NCI-H1417 (cell line): ENCODE measurements around the gene KY.

Experiments
- DNase-seq, 3 experiments: peaks; one replicate each; lab custom pipeline; 2025; lab: John Stamatoyannopoulos, UW

The KY gene

DNA sequence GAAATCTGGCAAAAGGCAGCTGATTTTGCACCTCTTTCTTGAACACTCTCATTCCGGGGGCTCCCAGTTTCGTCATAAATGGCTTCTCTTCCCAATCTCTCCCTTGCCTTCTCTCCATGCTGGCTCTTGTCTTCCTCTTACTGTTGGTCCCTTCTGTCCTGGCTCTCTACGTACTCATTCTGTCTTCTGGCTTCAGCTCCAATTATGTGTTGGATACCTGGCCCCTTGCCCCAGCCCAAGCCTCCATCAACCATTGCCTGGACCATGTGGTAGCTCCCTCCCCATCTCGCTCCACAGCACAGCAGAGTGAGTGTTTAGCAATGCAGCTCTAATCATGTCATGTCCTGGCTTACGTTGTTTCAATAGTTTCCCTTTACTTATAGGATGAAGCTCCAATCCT lies 21.7 kb upstream of the KY start:
- DNase-seq = no peak

DNA sequence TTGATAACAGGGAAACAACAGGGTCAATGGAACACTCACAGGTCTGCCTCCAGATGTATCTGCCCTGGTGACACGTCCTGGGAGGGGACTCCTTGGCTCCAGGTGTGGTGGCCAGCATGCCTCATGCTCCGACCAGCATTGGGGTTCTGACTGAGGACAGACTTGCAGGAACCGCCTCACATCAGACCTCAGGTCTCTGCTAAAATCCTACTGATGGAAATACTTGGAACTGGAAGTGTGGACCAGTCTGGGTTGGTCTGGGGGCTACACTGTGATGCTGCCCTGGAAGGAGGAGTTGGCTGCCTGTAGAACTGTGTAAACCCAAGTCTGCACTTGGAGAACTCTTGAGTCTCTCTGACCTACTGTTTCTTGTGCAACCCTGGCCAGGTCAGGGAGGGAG lies 17.1 kb upstream of the KY start:
- DNase-seq = no peak

DNA sequence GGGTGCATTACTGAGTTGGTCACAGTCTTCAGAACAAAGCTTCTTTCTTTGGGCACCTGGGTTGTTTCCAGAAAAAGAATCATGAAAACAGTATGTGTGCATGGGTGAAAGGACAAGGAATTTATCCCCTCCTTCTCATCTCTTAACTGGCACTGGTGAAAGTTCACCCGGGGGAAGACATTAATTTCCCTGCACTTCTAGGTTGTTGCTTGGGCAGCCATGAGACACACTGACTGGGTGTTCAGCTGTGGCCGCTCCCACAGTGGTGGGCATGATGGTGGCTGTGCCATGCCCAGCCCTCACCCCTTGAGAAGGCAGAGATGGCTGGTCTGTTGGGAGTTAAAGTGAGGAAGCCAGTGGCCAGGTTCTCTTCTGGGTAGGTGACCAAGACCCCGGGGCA lies 16.6 kb upstream of the KY start:
- no peak for DNase-seq

DNA sequence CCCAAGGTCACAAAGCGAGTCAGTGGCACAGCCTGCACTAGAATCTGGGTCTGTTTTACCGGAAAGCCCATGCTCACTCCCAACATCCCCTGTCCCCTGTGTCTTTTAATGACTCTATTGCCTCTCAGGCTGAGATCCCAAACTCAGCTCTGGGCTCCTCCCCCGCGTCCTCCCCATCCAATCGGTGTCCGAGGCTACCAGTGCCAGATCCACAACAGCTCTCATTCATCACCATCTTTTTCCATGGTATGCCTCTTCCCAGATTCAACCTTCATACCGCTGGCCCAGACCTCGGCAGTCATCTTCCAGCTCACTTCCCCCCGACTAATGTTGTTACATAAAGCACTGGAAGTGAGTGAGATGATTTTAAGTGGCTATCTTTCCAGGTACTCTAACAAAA lies 16.1 kb upstream of the KY start:
- no peak for DNase-seq

DNA sequence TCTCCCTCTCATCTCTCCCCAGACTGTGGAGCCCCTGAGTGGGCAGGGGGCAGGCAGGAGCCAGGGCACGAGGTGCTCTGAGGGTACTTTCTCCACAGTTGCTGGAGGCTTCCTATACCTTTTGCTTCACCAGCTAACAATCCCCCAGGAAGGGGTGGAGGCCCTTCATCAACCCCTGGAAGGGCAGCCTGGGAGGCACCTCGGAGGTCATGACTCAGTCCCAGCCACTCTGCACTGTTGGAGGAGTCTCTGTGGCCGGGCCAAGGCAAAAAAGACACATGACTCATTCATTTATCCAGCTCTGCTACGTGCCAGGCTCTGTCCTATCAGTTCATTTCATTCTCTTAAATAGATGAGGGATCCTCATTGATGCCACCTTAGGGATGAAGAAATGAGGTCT lies 15.6 kb upstream of the KY start:
- no peak for DNase-seq

DNA sequence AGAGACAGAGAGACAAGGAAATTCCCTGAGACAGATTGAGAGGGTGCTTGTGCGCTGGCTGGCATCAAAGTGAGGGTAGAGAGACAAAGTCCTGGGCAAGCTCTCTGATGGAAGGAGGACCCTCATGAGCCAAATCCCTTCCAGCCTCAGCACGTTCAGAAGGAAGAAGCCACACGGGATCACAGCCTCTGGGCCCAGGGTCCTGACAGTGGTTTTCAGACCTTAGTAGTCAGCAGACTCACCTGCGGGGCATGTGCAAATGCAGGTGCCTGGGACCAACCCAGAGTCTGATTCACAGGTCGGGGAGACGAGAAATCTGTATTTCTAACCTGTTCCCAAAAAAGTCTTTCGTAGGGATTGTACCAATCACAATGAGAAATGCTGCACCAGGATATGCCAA lies 15.2 kb upstream of the KY start:
- no peak for DNase-seq

DNA sequence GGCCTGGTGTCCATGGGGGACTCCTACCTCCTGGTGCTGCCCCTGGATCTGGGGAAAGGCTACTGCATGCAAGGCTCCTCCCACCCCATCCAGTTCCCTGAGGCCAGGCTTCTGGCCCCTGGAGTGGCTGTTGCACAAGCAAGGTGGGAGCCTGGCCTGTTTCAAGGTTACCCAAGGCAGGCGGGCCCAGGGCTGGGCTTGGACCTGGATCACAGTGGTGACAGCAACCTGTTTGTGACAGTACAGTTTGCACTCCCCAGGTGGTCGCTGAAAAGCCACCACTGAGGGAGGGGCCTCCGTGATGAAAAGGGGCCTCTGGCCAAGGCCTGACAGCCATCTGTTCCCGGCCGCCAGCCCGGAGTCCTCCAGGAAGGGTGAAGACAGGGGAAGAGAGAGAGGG lies 14.4 kb upstream of the KY start:
- DNase-seq = no peak

DNA sequence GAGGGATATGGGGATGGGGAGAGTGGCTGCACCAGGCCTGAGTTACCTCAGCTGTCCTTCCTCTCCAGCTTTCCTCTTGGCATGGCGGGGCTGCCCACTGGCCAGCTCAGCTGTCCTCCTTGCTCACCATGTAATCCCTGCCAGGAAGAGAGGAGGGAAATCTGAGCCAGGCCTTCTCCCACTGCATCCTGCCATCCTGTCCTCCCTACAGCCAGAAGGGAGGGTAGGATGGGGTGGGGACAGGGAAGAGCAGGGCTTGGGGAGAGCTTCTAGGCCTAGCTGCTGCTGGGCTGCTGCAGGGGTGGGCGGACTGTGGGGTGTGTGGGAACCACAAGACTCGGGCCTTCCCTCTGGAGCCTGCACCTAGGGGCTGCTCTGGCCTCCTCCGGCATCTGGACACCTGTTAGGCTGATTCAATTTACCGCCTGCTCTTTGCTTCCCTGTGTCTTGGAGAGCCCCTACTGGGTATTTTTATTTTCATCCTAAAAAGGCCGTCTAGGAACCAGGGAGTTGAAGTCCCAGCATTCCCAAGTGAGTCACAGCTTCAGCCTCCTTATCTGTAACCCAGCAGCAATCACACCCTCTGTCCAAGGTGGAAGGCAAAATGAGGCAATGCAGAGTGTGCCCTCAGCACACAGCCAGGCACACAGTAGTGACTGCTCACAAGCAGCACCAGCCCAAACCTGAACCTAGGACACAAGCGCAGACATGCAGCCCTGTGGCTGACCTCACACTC lies 13.1 kb upstream of the KY start:
- no peak for DNase-seq

DNA sequence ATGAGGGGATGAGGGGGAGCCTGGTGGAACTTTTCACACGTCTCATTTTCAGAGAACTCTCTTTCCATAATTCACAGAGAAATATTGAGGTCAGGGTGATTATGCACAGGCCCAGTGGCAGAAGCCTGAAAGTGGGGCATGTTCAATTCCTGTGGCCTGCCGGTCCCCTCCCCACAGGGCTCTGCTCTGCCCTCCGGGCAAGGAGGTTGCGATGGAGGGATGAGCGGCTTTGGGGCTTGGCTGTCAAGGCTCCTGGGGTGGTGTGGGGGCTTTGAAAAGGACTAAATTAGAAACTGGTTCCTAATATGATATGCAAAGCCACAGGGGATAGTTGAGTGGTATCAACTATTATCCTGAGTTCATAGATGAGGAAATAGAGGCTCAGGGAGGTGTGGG lies 9.2 kb upstream of the KY start:
- DNase-seq = no peak

DNA sequence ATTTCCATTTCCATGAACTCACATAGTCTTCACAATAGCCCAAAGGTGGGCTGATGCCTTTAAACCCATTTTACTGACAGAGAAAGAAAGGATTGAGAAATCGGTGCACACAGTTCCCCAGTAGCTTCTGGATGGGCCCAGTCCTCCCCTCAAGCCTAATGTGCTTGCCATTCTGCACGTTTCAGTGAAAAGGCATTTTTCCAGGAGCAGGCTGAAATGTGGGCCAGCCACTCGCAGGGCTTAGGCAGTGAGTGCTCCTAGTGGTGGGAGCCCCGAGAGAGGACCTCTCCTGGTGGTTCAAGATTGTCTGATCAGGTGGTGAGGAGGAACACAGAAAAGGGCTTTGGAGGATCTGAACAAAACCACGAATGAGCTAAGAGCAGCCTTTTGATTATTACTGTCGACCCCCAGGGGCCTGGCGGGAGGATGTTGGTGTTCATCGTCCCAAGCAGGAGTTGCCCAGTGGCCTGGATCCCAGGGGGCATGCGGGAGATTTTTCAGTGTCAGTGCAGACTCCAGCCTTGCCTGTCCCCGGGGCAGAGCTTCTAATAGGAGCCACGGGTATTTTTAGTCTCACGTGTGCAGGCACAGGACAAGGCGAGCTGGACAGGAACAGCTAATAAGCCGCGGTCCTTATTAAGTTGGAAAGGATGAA lies 8.7 kb upstream of the KY start:
- no peak for DNase-seq

DNA sequence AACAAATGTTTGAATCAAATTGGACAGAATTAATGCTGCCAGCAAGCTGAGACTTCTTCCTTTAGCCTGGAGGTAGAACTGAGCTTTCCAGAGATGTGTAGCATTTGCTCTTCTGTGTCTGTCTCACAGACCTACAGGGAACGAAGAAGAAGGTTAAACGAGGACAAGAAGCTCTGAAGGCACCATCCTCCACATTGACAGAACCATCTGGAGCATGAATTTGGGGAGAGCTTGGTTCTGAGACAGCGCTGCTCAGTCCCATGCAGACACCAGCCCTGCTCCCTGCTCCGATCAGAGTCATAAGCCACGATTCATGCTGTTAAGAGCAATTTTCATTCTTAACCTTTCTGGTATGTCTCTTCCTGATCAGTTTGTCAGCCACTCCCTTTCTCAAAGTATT lies 7.7 kb upstream of the KY start:
- DNase-seq = no peak

DNA sequence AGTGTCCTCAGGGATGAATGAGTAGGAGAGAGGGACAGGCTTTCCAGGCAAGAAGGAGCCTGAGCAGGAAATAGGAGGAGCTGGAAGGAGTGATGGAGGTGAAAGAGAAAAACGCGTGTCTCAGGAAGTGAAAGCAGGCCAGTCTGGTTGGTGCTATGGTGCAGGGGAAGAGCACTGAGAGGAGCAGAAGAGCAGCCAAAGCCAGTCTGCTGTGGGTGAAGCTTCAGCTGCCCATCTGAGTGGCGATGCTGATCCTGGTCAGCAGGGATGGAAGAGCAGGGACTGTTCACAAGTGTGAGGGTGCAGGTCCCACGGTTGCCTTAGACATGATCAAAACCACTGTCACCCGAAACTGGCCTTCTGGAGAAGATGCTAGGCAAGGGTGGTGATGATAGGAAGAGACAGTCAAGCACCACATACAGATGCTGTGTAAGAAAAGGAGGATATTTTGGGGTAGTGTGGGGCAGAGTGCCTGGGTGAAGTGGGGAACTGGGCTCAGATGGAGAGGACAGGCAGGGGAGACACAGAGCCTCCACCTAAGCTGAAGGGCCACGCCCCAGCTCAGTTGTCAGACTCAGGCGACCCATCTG lies 5.5 kb upstream of the KY start:
- DNase-seq = no peak

DNA sequence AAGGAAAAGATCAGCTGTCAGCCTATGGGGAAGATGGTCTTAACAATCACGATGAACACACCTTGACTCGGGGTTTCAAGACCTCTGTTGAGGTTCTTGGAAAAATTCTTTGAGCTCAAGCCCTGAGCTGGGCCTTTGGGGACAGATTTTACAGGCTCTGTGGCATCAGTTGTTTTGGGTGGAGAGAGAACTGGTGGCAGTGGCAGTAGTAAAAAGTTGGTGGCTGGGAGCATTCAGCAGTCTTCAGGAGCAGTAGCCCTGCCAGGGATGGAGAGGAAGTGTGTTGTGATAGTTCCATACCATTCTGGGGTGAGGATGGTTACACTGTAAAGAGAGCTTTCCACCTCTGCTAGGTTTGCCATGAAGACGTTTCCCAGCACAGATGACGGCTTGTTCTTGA lies 4.9 kb upstream of the KY start:
- no peak for DNase-seq

DNA sequence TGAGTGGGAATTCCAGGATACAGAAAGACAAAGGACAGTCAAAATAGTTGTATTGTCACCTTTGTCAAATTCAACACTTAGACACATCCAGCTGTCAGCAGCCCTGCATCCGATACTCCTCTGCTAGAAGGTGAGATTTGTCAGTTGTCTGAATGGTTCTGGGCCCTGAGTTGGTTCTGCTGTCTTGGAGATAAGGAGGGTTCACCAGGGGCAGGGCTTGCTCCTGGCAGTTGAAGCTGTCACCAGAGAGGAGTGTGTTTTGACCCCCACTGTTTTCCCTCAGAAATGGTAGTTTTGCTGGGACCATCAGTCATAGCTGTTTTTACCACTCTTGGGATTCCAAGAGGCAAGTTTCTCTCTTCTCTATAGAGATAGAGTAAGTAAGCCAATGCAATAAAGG lies 3.2 kb upstream of the KY start:
- DNase-seq = no peak

DNA sequence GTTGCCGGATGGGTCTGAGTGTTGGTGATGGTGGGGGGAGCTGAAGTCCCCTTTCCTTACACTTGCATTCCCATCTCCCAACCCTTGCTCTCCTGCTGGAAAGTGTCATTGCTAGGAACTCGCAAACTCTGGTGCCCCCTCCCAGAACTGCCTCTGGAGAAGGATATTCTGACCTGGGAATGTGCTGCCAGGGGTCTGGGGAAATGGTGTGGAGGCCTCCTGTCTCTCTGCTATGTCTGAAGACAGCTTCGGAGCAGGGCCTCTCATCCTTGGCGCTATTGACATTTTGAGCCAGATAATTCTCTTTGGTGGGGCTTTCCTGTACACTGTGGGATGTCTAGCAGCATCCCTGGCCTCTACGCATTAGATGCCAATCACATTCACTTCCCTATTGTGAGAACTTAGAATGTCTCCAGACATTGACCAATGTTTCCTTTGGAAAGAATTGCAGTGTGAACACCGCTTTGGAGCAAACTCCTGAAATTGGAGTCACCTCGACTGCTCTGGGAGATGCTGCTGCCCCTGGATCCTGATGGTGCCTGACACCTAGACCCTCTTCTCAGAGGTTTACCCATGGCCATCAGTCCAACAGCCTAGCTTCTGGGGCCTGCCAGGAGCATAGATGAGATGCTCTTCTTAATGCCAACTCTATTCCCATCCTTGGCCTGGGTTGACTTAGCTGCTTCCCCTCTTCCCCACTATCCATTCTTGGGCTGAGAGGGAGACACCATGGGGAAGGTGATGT lies 2.2 kb upstream of the KY start:
- DNase-seq = no peak

DNA sequence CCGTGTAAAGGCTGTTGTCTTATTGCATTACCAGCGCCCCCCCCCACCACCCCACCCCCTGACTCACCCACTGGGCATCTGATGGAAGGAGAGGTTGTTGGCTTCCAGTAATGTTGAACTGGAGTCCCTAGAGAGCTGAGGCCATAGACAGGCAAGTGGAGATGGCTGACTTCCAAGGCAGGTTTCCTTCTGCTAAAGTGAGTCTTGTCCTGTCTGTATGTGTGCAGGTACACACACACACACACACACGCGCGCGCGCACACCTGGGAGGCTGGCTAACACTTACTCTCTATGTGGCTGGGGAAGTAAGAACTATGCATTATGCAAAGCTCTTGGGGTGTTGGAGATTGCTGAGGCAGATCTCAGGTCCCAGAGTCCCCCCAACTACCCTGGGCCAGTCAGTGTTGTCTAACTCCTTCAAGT lies 1.6 kb upstream of the KY start:
- peak in 1 of 3 experiments; percentile 62 for DNase-seq

DNA sequence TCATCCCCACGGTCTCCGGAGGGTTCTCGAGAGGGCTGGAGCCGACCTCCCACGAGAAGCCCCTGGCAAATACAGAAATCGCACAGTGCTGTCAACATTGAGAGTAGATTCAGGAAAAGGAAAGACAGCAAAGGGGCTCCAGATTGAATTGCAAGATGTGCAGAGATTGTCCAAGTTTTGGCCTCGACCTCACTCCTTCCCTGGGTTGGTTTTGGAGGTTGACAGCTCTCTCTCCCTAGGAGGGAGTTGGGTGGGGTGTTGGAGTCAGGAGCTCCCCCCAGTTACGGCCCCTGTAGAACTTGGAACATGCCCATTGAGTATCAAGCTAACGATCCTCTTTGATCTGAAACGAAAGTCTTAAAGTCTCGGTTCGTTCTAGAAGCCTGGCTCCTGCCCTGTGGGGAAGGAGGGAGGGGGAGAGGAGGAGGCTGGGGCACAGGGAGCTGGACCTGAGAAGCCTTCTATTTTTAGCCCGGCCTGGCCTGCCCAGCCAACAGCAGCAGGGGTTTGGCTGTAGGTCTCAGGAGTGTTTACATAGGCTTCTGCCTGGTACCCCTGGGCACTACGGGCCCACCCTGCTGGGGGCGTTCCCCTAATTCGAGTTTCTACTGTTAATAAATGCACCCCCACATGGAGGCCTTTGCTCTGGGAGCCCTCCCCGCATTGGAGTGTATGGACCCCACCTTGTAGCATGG lies 672 bp upstream of the KY start:
- peak in 2 of 3 experiments; percentile 42 to 54 for DNase-seq

DNA sequence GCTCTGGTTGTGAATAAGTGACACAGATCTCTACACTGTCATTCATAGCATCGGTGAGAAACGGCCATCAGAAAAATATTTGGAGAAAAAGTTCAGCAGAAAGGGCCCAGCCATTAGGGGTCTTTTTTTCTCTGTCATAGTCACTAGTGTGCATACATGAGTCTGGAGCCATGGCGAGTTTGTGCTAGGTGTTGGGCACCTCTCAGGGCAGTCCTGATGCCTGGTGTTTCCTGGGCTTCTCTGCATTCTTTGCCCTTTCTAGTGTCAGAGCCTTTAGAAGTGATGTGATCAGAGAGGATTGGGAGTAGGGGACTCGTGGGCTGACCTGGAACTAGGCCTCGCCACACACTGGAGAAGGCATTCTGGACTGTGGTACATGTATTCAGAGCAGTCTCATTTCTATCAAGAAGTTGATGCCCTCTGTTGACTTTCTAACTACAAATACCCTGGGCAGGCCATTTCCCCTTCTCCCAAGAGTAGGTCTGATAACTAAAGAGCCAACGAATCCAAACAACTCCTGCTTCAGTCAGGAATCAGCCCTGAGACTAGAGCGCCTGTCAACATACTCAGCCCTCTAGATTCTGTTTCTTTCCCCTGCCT lies 1.6 kb downstream of the KY start:
- DNase-seq = no peak

DNA sequence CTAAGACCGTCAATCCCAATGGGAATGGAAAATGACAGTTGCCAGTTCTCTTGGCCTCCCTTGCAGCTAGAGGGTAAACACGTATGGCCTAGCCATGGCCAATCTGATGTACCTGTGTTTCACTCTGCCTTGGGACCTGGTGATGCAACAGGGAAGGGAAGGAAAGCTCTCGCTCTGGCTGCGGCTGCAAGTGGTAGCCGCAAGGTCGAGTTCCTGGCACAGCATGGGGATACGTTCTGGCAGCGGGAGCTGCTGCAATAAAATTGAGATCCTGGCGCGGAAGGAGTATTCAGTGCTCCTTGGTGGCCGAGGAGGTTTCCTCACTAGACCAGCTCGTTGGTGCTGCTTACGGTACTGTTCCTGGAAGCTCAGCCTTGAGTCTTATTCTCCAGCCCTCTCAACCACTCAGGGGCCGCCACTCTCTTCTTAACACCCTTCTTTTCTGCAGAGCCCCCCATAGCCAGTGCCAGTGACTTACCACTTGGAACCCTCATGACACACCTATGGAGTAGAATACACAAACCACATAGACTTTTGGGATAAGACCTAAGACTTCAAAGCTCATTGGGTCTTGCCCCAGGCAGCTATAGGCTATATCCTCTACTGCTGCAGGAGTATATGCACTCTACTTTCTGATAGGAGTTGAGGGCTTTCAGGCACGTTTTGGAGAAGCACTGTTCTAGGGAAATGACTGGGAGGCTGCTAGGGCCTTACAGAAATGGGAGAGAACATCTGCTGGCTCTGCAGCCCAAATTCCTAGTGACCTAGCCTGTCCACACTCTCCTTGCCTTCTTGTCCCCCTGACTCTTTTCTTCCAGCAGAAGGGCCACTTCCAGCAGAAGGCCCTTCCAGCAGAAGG lies 2.7 kb downstream of the KY start:
- DNase-seq = no peak

DNA sequence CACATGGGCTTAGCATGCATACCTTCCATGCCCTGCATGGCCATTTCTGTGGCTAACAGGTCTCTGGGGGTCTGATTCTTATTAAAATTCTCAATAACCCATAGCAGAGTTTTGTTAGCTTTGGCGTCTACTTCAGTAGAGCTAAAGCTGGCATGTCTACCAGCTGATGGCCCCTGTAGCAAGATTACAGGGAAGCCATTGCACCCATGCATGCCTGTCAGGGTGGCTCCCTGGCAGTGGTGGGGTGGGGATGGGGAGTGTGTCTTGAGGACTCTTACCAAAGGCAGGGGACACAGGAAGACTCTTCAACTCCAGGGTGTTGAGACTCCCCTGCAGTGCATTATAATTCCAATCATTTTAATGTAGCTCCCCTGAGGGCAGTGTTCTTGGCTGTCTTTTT lies 4.7 kb downstream of the KY start:
- DNase-seq = no peak

DNA sequence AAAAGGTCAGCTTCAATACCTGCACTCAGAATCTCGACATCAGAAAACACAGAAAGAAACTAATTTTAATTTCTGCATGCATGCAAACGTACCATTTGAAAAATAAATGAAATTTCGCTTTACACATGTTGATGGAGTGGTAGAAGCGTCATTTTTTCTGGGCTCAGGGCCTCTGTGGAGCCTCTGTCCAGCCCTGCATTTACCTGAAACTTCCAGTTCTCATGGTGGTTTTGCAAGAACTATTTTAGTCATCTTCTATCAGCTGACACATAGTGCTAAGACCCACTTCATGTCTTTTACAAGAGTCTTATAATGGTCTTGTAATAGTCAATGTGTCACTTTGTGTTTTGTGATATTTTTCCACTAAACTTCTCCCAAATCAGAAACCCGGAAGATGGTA lies 5.3 kb downstream of the KY start:
- DNase-seq = no peak
